ENCODE results near the gene MIXL1.

MIXL1 gene

DNA sequence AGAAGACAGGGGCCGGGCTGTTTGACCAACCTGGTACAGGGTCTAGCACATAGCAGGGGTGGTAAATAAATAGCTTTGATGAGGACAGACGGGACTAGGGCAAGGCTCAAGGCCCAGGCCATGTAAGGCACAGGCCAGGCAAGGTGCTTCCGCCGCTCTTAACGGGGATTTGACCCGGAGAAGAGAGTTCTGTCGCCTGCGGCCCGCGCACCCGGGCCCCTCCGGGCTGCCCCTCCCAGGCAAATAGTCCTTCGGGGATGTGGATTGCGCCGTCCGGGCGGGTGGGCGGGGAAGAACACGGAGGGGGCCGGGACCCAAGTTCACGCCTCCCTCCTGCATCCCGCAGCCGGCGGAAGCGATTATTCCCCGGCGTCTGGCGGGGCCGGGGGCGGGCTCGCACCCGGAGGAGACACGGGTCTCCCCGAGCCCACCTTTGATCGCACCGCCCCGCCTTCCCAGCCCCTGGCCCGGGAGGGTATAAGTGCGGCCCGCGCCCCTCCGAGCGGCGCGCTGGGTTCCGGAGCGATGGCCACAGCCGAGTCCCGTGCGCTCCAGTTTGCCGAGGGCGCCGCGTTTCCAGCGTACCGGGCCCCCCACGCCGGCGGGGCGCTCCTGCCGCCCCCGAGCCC is at the start of gene MIXL1:
MIXL1 (plus strand) TSS at position 508 of the 629 bp plus-strand sequence; CDS start at position 526, 18 bp downstream.
- peak; percentile 47 for DNase-seq (ENCODE audit: low spot score)
- in situ Hi-C loops (cut with MboI; ENCODE audit: low sequenced_read_pairs, unreplicated experiment), result no loop called here
- TF ChIP-seq, protein P1, sequence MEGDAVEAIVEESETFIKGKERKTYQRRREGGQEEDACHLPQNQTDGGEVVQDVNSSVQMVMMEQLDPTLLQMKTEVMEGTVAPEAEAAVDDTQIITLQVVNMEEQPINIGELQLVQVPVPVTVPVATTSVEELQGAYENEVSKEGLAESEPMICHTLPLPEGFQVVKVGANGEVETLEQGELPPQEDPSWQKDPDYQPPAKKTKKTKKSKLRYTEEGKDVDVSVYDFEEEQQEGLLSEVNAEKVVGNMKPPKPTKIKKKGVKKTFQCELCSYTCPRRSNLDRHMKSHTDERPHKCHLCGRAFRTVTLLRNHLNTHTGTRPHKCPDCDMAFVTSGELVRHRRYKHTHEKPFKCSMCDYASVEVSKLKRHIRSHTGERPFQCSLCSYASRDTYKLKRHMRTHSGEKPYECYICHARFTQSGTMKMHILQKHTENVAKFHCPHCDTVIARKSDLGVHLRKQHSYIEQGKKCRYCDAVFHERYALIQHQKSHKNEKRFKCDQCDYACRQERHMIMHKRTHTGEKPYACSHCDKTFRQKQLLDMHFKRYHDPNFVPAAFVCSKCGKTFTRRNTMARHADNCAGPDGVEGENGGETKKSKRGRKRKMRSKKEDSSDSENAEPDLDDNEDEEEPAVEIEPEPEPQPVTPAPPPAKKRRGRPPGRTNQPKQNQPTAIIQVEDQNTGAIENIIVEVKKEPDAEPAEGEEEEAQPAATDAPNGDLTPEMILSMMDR (IDR thresholded peaks at IDR 0.05; ENCODE audit: borderline replicate concordance, control extremely low read depth, extremely low read depth, insufficient read depth, missing control alignments), result no peak

- no peak for DNase-seq (ENCODE audit: low spot score)
- TF ChIP-seq, protein P1 (IDR thresholded peaks at IDR 0.05; ENCODE audit: borderline replicate concordance, control extremely low read depth, extremely low read depth, insufficient read depth, missing control alignments), result no peak
- in situ Hi-C loops (cut with MboI; ENCODE audit: low sequenced_read_pairs, unreplicated experiment), result no loop called here
Observed at GRCh38 chr1:226176870-226177269, 46.6 kb upstream of the MIXL1 start.

GRCh38 chr1:226181996-226182714 is 41.3 kb upstream of the MIXL1 start:
- in situ Hi-C loops (cut with MboI; ENCODE audit: low sequenced_read_pairs, unreplicated experiment), result no loop called here
- DNase-seq (ENCODE audit: low spot score), result peak; percentile 43
- TF ChIP-seq, protein P1 (IDR thresholded peaks at IDR 0.05; ENCODE audit: borderline replicate concordance, control extremely low read depth, extremely low read depth, insufficient read depth, missing control alignments), result no peak

DNA sequence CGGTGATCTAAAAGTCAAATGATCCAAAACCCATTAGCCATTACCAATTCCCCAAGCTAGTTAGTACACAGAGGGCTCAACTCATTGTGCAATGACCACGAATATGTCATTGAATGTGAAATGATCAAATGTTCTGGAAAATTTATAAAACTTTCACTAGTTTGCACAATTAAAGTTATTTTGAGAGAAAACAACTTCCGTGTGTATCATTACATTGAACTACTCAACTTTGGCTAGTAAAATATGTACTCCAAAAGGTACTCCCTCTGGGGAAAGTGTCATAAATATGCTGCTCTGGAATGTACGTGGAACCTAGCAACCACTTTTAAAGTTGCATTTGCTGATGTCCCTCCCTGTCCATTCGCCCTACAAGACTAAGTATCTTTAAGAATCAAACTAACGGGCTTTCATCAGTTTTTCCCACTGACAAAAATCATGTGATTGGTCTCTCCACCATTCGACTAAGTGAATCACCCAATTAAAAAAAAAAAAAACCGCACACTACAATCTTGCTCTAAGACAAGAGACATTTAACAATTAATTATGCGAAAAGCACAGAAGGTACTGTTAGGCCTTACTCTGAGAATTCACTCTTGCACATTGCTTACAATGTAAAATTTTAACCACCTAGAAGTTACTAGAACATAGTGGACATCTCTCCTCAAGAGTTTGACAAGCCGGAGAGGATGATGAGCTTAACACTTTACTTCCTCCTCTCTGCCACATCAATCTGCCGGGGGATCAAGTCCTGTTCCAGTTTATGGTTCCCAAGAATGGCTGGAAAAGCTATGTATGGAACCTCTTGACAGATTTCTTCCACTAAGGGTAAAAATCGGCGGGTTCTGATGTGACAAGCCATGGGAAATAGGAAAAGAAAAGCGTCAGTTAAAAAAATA is 38.1 kb upstream of the MIXL1 start:
- no peak for DNase-seq (ENCODE audit: low spot score)
- TF ChIP-seq, protein P1 (IDR thresholded peaks at IDR 0.05; ENCODE audit: borderline replicate concordance, control extremely low read depth, extremely low read depth, insufficient read depth, missing control alignments), result no peak
- in situ Hi-C loops (cut with MboI; ENCODE audit: low sequenced_read_pairs, unreplicated experiment), result no loop called here

DNA sequence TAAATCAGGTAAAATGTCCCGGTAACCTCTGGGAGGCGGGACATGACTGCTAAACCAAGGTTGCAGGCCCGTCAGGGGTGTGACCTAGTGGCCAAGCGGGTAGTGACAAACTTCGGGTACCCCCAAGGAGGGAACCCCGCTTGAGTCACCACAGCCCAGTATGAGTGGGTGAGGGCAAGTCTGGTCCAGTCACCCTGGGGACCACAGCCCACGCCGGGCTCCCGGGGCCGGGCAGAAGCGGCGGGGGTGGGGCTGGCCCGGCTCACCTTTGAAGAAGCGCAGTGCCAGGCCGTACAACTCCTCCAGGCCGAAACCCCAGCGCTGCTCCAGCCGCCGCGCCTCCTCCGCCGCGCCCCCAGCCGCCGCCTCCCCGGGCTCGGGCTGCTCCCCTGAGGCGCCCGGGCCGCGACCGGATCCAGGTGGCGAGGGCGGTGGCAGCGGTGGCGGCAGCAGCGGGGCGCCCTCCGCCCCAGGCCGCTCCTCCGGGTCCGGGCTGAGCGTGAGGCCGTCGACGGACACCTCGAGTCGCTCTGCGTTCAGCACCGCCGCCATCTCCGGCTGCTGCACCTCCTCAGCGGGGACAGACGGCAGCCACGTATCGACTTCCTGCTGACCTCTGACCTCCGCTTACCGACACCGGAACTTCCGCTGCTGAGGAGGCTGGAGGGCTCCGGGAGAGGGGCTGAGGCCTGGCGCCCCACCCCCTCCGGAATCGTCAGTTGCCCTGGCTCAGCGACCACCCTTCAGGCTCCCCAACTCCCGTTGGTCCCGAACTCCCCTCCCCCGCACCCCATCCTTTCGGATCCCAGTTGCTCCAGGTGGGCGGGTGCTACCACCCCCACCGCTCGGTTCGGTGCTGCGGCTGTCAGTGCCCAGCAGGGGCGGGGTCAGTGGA is 37.1 kb upstream of the MIXL1 start, which contains the start of gene ACBD3:
ACBD3 (minus strand) TSS at position 618 of the 895 bp plus-strand sequence; CDS start at position 552, 66 bp downstream.
- peak; percentile 96 for DNase-seq (ENCODE audit: low spot score)
- TF ChIP-seq, protein P1 (IDR thresholded peaks at IDR 0.05; ENCODE audit: borderline replicate concordance, control extremely low read depth, extremely low read depth, insufficient read depth, missing control alignments), result no peak
- in situ Hi-C loops (cut with MboI; ENCODE audit: low sequenced_read_pairs, unreplicated experiment), result no loop called here
